ENCODE results near the gene GLG1. TPM values are rescaled to one million over a fixed set of nuclear protein-coding genes. Genes with fewer than 3 reads are reported as not detected.

The GLG1 gene
- total RNA-seq, 1 experiment from 2014 or later, result 31.4 TPM

DNA sequence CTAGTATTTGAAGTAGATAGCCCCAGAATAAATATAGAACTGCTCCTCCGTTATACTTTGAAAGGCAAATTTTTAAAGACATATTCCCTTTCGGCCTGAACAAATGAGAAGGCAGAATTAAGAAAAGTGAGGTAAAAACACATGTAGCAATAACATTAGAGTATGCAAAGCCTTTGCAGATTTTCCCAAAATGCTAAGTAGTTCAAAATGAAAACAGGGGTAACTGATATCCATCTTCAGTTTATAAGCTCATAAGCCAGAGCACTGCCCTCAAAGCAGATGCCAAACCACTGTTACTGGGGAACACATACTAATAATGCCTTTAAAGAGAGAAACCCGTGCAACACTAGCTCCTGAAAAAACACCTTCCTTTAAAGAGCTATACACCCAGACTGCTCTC is 134.4 kb downstream of the GLG1 start:
- no peak for DNase-seq (ENCODE audit: low read depth)

DNA sequence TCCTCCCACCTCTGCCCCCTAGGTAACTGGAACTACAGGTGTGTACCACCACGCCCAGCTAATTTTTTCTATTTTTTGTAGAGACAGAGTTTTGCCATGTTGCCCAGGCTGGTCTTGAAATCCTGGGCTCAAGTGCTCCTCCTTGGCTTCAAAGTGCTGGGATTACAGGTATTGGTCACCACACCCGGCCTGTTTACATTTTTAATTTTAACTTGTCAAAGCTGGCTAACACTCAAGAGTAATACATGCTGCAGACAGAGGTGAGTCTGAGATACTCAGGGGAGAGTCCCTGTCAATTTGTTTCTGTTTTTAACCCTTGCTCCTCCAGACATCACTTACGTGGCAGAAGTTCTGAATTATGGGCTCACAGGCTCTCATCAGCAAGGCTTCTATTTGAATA is 134.9 kb downstream of the GLG1 start:
- no peak for DNase-seq (ENCODE audit: low read depth)

DNA sequence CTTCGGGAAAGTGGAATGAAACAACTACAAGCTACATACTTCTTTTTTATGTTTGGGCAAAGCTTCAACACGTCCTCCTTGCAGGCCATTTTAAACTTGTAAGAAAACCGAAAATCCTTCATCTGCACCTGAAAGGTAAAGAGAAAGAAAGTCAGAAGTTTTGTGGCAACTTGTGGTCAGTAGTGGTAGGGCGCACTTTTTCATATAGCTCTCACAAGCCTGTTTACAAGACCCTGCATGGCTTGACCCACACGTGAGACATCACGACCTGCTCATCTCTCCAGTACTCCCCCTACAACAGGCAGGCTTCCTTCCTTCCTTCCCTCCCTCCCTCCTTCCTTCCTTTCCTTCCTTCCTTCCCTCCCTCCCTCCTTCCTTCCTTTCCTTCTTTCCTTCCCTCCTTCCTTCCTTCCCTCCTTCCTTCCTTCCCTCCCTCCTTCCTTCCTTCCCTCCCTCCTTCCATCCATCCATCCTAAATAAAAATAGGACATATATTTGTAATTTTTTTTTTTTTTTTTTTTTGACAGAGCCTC is 136.9 kb downstream of the GLG1 start:
- no peak for DNase-seq (ENCODE audit: low read depth)

DNA sequence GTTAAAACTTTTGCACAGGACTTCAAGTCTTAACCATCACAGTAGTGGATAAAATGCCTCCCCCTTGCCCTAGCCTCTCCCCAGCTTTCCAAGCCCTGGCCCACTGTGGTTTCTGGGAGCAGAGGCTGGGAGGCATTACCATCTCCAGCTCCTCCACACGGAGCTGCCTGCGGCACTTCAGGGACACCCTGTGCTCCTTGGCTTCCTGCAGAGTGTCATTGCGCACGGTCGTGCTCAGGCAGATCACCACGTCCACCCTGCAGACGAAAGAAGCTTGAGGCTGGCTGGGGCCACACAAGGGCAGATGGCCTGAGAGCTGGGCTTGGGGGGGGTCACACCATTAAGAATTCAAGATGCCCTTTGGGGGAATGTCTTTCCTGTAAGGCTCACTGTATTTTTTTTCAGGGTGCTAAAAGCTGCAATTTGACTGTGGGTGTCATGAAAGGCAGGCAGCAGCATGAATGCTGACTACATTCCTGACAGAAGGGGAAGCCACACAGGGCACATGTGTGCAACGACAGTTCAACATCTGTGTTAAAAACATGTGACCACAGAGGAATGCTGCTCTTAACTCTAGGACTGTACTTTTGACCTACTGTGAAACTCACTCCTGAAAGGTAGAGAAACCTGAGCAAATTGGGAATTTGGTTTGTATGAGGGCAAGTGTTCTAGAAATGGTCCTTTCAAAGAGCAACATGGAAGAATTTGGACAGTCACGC is 137.9 kb downstream of the GLG1 start:
- no peak for DNase-seq (ENCODE audit: low read depth)

DNA sequence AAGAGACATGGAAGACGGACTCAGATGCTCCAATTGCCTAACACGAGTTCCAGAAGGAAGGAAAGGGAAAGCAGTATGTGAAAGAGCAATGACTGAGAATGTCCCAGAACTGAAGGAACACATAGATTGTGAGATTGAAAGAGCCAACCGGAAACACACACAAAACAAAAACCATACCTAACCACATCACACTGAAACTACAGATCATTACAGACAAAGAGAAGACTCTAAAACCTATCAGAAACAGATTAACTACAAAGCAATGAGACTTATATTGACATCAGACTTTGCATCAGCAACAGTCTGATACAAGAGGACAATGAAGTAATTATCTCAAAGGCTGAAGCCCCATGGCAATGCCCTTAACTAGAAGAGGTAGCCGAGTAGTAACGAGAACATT is 140.0 kb downstream of the GLG1 start:
- no peak for DNase-seq (ENCODE audit: low read depth)

DNA sequence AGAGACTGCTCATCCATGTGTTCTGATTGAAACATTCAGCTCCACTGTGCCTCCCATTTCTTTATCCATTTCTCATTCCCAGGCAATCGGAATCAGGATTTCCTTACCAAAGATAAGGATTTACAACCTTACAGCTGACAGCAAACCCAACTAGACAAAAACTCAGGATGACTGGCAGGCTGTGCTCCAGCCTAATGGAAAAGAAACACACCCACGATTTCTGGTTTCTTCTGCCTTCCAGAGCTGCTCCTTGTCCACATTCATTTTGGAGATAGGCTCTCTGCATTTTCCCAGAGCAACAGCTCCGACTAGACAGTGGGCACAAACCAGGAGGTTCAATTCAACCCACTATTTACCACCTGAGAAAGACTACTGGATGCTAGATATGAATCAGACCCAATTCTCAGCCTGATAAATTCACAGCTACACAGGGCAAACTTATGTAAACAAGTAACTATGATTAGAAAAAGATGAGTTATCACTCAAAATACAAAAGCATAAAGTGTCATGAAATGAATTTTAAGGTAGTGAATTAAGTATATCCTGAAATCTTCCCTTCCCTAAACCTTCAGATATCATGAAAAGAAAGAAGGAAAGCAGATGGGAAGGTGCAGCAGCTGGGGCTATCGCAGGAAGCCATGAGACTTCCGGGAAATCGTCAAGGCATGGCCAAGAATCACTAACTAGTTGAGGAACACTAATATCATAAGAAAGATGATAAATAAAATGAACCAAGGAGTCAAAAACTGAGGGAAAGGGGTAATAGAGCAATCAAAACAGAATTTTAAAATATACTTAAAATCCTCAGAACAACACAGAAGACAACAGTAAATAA is 140.8 kb downstream of the GLG1 start:
- no peak for DNase-seq (ENCODE audit: low read depth)

DNA sequence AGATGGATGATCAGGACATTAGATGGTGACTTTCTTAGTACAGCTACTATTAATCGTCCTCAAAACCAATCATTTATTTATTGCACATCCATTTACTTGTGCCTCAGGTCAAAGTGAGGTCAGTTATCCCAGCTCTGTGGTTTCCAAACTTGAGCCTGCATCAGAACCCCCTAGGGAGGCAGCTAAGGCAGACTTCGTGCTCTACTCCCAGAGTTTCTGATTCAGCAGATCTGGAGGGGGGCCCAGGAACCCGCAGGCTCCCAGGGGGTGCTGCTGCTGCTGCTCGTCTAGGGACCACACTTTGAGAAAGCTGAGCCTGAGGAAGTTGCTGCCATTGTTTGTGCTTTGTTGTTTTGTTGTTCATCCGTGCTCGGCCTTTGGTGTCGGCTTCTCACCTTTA is 141.6 kb downstream of the GLG1 start:
- no peak for DNase-seq (ENCODE audit: low read depth)

DNA sequence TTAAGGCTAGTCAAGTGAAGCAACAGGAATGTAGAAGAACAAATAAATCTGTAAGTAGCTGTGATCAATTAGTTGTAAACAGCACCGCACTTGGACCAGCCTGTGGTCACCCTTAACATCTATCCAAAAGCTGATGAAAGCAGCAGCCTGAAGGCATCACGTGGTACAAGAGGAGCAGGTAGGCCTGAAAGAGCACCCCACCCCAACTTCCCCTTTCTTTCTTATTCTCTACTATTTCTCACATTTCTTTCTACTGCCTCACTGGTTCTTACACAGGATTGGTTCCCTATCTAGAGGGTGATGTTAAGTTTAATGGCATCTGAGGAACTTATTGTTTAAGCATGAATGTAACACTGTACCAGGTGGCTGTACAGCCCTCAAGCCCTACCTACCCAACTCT is 143.0 kb downstream of the GLG1 start:
- DNase-seq (ENCODE audit: low read depth), result no peak

DNA sequence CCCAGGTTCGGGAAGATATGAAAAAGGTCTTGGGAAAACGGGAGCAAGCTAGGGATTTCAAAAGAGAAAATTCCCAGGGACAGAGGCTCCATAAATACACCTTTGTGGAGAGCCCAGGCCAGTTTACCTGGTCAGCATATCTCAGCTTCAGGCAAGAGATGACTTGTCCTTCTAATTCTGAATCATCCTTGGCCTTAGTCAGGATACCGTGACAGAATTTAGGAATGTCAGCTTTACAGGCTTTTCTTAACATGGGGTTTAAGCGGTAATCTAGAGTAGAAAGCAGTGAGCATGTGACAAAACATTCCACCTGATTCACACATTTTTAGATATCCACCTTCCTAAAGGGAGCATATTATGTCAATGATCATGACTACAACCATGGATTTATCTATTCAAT is 144.6 kb downstream of the GLG1 start:
- no peak for DNase-seq (ENCODE audit: low read depth)

DNA sequence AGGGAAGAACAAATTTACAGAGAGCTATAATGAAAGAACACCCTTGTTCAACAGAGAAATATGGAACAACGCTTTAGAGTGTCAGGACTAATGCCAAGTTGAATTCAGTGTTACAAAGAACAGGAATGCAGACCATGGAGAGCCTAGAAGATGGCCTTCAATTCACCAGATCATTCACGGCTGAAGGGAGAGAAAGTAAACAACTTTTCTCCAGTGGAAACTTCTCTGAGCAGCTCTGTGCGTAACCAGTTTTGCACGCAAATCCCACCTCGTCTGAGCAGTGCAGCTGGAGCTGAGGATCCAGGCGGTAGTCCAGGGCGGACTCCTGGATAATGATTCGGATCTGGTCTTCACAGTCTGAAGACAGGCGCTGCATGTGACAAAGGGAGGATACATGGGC is 145.1 kb downstream of the GLG1 start:
- no peak for DNase-seq (ENCODE audit: low read depth)

DNA sequence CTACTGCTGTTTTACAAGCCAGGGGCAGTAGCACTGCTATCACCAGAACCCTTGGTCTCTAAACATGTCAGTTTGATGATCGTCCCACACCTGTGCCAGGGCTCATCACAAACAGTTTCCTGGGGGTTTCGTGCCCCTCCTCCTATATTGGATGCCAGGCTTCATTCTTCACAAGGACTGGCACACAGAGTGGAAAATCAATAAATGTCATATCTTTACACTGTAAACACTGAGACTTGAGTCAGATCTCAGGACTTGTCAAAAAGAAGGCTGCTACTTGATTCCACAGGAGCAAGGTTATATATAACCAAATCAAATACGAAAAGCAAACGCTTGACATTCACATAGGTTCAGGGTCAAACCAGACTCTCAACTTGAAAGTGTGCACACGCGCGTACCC is 146.4 kb downstream of the GLG1 start:
- no peak for DNase-seq (ENCODE audit: low read depth)

DNA sequence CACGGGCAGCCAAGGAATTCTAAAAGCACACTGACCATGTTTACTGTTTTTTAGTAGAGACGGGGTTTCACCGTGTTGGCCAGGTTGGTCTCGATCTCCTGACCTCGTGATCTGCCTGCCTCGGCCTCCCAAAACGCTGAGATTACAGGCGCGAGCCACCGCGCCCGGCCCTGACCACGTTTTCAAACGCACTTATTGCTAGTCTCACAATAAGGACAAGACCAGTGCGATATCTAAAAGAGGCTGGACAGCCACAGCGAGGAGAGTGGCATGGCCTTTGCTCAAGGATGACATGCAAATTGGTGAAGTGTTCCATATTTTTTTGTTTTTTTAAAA is 150.7 kb downstream of the GLG1 start:
- no peak for DNase-seq (ENCODE audit: low read depth)

DNA sequence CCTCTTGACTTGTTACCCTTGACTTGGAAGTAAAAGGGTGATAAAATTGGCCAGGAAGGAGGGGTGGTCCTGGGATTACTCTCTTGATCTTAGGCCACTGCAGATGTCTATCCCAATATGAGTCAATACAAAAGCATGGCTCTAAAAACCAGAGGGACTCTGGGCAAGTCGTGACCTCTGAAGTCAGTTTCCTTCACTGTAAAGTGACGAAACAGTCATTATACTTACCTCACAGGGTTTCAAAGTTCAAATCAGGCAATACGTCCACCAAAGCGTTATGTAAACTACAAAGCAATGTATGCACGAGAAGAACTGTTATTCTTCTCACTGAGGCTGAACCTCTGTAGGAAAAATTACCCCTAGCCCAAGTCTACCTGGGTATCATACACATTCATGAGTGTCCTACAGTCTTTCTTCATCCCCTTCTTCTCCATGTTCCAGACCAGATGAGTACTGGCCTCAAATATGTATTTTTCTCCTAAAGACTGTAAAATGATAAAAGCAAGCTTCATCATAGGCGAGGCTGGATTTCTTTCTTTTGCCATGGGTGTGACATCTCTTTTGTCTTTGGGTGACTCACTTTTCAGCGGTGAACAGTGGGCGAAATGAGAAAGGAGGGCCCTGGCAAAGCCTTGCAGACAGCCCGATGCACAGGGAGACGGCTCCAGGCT is 151.2 kb downstream of the GLG1 start:
- no peak for DNase-seq (ENCODE audit: low read depth)

DNA sequence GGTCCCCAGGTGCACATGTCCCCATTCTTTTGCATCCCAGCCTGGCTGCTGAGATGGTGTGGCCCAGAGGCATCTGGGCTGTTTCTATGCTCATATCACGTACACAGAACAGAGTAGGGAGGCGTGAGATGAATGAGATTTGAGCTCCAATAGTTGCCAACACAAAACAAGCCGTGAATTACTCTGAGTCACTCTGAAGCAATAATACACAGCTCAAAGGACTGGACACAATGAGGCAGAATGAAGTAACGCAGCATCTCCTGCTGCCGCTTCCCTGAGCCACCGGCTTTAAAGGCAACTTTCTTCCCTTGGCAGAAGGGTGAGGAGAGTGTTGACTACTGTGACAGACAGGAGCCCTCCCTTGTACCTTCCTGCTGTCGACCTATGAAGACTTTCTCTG is 151.7 kb downstream of the GLG1 start:
- no peak for DNase-seq (ENCODE audit: low read depth)

DNA sequence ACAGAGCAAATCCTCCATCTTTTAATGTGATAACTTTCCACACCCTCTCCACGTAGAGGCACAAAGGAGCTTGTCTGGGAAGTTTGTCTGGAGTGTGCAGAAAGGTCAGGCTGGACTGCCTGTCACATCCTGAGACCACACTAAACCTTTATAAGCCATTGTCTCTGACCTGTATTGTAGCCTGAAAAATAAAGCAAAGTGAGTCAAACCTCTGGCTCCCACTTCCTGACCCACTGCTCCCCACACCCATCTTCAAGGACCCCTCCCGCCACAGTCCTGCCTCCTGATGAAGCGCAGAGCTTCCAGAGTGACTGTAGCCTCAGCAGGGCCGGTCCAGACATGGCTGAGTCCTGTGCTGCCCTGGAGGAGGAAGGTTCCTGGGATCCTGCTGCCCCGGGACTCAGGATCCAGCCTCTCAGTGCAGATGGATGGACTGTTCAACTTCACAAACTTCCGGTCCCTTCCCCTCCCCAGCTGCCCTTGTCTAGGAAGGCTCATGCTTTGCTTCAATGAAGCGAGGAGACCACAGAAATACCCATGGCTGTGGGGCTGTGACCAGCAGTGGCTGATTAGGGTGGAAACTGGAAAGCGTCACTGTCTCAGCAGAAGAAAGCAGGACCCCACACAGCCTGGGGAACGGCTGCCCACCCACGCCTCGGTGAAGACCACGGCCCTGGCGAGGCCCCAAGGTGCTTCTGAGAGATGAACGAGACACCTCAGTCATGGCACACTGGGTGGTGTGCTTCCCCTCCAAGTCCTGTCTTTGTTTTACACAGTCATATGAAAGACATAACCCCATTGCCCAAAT is 154.8 kb downstream of the GLG1 start:
- no peak for DNase-seq (ENCODE audit: low read depth)

DNA sequence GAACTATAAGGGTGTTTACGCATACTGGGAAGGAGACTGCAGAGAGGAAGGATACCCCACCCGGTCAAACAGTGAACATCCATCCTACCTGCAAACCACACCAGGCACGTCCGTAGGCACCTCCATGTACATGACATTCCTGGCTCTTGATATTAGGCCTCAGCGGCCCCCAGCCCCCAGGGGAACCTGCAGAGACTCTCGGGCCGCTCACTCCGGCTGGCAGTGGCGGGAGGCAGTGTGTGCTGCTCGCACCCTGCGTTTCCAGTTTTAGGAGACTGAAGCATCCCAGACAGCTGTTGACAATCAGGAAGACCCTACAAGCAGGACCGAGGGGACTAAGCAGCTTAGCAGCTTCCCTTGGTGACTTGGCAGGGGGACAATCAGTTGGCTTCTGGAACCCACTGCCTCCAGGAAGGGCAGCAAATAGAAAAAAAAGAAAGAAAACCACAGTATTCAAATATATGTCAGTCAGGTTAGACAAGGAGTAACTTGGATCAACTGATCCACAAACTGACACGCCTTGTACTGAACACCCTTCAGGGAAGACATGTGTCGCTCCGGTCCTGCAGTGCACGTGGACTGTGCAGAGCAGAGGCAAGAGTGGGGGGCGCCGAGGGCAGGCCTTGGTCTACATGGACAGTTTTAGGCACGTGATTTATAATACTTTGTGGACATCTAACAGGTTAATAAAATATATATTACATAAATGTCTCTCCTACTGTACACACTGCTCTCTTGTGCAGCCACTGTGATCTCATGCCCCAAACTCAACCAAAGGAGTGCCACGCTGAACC is 155.8 kb downstream of the GLG1 start:
- DNase-seq (ENCODE audit: low read depth), result no peak

DNA sequence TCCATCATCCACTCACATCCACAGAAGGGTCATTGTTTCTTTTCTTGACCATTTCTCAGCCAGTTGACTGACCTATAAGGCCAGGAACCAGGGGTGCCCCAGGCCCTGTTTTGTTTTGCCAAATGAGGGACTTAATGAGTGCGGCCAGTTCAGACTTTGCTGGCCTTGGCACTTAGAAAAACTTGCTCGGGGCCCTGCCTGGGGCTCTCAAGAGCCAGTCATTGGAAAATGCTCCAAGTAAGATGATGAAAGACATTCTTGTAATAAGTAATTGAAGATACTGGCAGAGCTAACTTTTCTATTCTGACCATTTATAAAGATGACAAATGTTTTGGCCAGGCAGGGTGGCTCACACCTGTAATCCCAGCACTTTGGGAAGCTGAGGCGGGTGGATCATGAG is 156.7 kb downstream of the GLG1 start:
- no peak for DNase-seq (ENCODE audit: low read depth)

DNA sequence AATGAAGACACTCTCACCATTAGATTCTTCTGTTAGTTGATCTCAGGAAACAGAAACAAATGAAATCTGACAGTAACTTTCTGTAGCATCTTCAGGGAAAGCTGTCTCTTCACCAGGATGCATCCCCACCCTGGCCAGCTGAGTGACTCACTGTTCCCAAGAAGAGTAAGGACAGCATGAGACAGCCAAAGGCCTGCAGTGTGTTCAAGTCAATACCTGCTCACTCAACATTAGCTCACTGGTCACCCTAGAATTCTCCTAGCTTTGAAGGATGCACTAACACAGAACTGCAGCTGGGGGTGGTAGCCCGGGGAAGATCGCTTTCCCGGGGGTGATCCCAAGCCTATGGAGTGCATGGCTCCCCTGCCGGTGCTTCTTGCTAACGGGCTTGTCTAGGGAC is 157.4 kb downstream of the GLG1 start:
- DNase-seq (ENCODE audit: low read depth), result peak; percentile 16

DNA sequence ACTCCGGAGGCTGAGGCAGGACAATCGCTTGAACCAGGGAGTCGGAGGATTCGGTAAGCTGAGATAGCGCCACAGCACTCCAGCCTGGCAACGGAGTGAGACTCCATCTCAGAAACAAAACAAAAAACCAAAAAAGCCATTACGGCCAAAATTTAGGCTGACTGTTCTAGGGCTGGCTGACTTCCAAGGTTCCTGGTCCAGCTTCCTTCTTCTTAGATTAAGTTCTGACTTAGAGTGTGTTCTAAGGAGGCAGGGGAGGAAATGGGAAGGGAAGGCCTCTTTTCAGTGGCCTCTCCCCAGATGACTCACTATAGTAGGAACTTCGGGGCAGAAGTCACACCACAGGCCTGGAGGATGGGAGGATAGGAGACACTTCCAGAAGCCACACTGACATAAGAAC is 157.9 kb downstream of the GLG1 start:
- peak; percentile 73 for DNase-seq (ENCODE audit: low read depth)

DNA sequence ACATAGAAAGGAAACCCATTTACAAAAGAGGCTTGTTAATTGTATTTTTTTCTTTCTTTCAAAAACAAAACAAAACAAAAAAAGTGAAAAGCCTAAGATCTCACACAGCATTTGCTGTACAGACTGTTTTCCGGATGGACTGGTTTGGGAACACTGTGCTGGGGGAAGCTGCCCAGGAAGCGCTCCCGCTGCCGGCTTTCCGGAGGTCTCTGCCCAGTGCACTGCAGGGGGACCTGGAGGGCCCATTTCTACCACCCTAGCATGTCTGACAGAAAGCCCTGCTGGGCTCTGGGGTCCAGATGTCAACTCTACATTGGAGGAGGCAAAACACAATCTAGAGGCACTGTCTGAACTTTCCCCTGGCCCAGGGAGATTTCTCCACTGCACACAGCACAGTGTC is 159.3 kb downstream of the GLG1 start:
- no peak for DNase-seq (ENCODE audit: low read depth)

DNA sequence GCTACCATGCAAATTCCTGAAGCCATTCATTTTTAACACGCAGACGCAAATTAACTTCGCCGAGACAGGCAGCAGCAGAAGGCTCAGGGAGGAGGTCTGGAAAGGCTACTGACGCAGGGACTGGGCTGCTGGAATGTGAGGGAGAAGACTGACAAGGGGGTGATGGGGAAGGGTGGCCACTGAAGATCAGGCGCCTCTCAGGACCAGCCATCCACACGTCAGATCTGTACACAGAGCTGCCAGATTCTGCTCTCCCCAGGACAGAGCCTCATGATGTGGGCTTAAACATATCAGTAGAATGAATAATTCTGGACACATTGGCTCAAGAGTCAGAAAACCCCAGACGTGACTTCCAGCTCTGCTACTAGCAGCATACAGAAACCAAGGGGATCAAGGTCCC is 160.0 kb downstream of the GLG1 start:
- no peak for DNase-seq (ENCODE audit: low read depth)
